ENCODE data around the gene RANBP1. TPM values are rescaled to one million over a fixed set of nuclear protein-coding genes. Genes with fewer than 3 reads are reported as not detected.

RANBP1 gene
- total and polyA plus RNA-seq, 2 of the 8 experiments (the other 6 are each of a cell fraction or from before 2014, with no cell fraction given): 343 to 484 TPM

- H2AK5ac ChIP-seq (ENCODE audit: low read depth, low read length): no peak overlapping the region
- H3K27me3 ChIP-seq (replicated peaks in 1 of 4; ENCODE audit: control insufficient read depth in 3 of 4, extremely low read depth in 1 of 4, insufficient read depth in 3 of 4, low read length in 3 of 4): no peaks in the 10 kb centered on the region
- H3K4me2 ChIP-seq (ENCODE audit: insufficient read depth in 1 of 2, low read depth in 2 of 2, low read length in 2 of 2): no peak overlapping the region
- H2BK120ac ChIP-seq (replicated peaks; ENCODE audit: low read depth, low read length): no peak overlapping the region
- 92% methylated on average over 5 of the region's 5 CpGs; no CpG with 5 or more reads in 1 of the 2 experiments for WGBS, 2 experiments (ENCODE audit: extremely low coverage in 1 of 2, insufficient coverage in 1 of 2, insufficient read length in 1 of 2, insufficient replicate concordance in 2 of 2, low coverage in 1 of 2, low lambda C conversion rate in 2 of 2, missing lambda C conversion rate in 1 of 2)
- no peak overlapping the region for H2BK15ac ChIP-seq (ENCODE audit: low read length)
- H3K14ac ChIP-seq (ENCODE audit: insufficient read length): no peak overlapping the region
- DNase-seq (ENCODE audit: low read depth in 1 of 2, low spot score in 2 of 2) (no peak), FAIRE-seq (no peak)
- CTCF ChIA-PET (ENCODE audit: partially characterized antibody): interaction anchor here (0.8 to 4.3 kb wide), 10 partner anchors 9 to 113 kb away, joined by 3 to 18 read pairs (median 6); no protein-coding TSS in a partner anchor
- no peak overlapping the region for H2AFZ ChIP-seq (ENCODE audit: low read length)
- H3K79me1 ChIP-seq (ENCODE audit: low read depth, low read length): peaks cover 28% of the 10 kb centered on the region
- peaks cover 15 to 56% of the 10 kb centered on the region in 2 experiments for H3K79me2 ChIP-seq (ENCODE audit: control insufficient read depth in 1 of 2, insufficient read depth in 2 of 2, low read length in 2 of 2)
- no peak overlapping the region for H3K4ac ChIP-seq (replicated peaks; ENCODE audit: insufficient read length, low read depth, low read length)
- no peak overlapping the region for H2BK5ac ChIP-seq (ENCODE audit: low read depth, low read length)
- H2BK12ac ChIP-seq (ENCODE audit: low read depth, low read length): no peak overlapping the region
- H3K56ac ChIP-seq (replicated peaks; ENCODE audit: insufficient read length, low read depth, low read length): no peak overlapping the region
- H3K36me3 ChIP-seq (ENCODE audit: control insufficient read depth in 2 of 4, insufficient read depth in 4 of 4, low read length in 3 of 4): peaks cover 55 to 62% (median 58%) of the 10 kb centered on the region in 4 experiments
- H3K27ac ChIP-seq (ENCODE audit: low read depth, low read length): no peak overlapping the region
- no peak overlapping the region for H4K8ac ChIP-seq (ENCODE audit: extremely low read depth, insufficient read depth, low read length)
- no peak overlapping the region for H2BK20ac ChIP-seq (ENCODE audit: low read length)
- no peaks in the 10 kb centered on the region for H3K23me2 ChIP-seq (ENCODE audit: low read depth, low read length)
- no peaks in the 10 kb centered on the region; a peak in 1 of 4 replicates for H3K9me3 ChIP-seq (ENCODE audit: insufficient read depth in 2 of 2, low read depth in 1 of 2, low read length in 1 of 2)
- H3K18ac ChIP-seq (ENCODE audit: extremely low read depth, low read length): no peak overlapping the region
- H4K20me1 ChIP-seq (replicated peaks in 1 of 2; ENCODE audit: control insufficient read depth in 1 of 2, insufficient read depth in 2 of 2, low read length in 2 of 2): peaks cover 29 to 56% of the 10 kb centered on the region in 2 experiments
- H4K91ac ChIP-seq (replicated peaks; ENCODE audit: insufficient read length, low read length): no peak overlapping the region
- POLR2A ChIA-PET (ENCODE audit: partially characterized antibody): interaction anchor here (2.1 to 29.4 kb wide), 2 partner anchors 12 to 25 kb away, joined by 10 to 598 read pairs; partner anchors contain the start of genes RANBP1 and TRMT2A
- H4K5ac ChIP-seq (ENCODE audit: insufficient read length, low read depth, low read length): no peak overlapping the region
- no peak overlapping the region for H3K9ac ChIP-seq (replicated peaks in 1 of 4; ENCODE audit: extremely low read depth in 1 of 4, low read depth in 3 of 4, low read length in 3 of 4)
- H3K4me3 ChIP-seq (ENCODE audit: extremely low read depth in 1 of 4, insufficient read depth in 2 of 4, low read depth in 3 of 4, low read length in 4 of 4): no peak overlapping the region
- H3K4me1 ChIP-seq (replicated peaks in 1 of 4; ENCODE audit: control insufficient read depth in 3 of 4, insufficient read depth in 4 of 4, low read length in 3 of 4): peaks cover 2 to 9% (median 3%) of the 10 kb centered on the region in 4 experiments; a peak in 5 of 7 replicates
- H3K23ac ChIP-seq (ENCODE audit: insufficient read length): no peak overlapping the region
- TF ChIP-seq JUN (IDR thresholded peaks at IDR 0.05; ENCODE audit: low read depth, low read length) (no peak), CBX5 (IDR thresholded peaks at IDR 0.05; ENCODE audit: low read depth, low read length) (no peak), HDAC6 (IDR thresholded peaks at IDR 0.05; ENCODE audit: low read depth, low read length) (no peak), RAD21 (IDR thresholded peaks at IDR 0.05 in 1 of 2, conservative IDR thresholded peaks at IDR 0.05 in 1 of 2; ENCODE audit: low read depth in 2 of 2, low read length in 2 of 2) (no peak), NRF1 (IDR thresholded peaks at IDR 0.05; ENCODE audit: low read depth, low read length) (no peak), JUND (IDR thresholded peaks at IDR 0.05; ENCODE audit: low read length) (no peak), ATF2 (IDR thresholded peaks at IDR 0.05; ENCODE audit: low read length) (no peak), USF2 (IDR thresholded peaks at IDR 0.05; ENCODE audit: low read length) (no peak), RBBP5 (IDR thresholded peaks at IDR 0.05; ENCODE audit: borderline replicate concordance, low read depth, low read length) (no peak), KDM5A (IDR thresholded peaks at IDR 0.05; ENCODE audit: low read length) (no peak), RXRA (IDR thresholded peaks at IDR 0.05; ENCODE audit: insufficient read depth, low read depth, low read length) (no peak)
These were observed 29.1 kb upstream of the RANBP1 start for GRCh38 chr22:20086763-20087162.

Data from H1 (cell line).